NCI-H1105 treated with DMSO at 0.1 percent for 48 hours (cell line): Measurements from ENCODE around the gene PSENEN.
"Not testable (repeated sequence)": the region's sequence is repeated elsewhere in the genome, so short reads cannot be mapped to it uniquely, and the experiment has no call there.

Experiments
- DNase-seq: peaks from one replicate; lab custom pipeline; 2025; lab: John Stamatoyannopoulos, UW

Gene PSENEN

DNA sequence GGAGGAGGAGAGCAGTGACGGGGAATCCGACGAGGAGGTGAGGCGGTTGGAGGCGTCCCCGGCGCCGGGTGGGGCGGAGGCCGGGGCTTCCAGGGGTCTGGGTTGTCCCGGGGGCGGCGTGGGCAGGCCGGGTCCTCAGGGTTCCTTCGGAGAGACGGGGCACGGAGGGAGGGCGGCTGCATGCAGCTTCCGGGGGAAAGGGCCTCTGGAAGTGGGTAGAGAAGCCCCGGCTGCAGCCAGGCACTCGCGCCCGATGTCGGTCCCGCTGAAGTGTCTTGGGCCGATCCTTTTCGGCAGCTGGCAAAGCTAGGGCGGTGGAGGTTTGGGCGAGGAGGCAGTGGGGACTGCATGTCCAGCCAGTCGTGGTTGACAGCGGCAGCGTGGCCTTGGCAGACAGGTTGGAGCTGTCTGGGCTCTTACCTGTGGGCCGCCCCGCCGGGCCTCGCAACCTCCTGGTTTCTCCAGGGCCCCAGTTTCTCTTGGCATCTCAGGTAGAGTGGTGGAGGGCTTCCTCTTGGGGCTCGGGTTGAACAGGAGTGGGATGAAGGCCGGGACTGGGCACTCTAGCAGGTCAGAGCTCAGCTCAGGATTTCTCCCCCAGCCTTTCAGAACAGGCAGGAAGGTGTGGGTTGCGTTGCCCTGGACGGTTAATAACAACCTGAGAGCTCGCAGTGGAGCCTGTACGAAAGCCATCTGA lies 27.0 kb upstream of the PSENEN start:
- no peak for DNase-seq

DNA sequence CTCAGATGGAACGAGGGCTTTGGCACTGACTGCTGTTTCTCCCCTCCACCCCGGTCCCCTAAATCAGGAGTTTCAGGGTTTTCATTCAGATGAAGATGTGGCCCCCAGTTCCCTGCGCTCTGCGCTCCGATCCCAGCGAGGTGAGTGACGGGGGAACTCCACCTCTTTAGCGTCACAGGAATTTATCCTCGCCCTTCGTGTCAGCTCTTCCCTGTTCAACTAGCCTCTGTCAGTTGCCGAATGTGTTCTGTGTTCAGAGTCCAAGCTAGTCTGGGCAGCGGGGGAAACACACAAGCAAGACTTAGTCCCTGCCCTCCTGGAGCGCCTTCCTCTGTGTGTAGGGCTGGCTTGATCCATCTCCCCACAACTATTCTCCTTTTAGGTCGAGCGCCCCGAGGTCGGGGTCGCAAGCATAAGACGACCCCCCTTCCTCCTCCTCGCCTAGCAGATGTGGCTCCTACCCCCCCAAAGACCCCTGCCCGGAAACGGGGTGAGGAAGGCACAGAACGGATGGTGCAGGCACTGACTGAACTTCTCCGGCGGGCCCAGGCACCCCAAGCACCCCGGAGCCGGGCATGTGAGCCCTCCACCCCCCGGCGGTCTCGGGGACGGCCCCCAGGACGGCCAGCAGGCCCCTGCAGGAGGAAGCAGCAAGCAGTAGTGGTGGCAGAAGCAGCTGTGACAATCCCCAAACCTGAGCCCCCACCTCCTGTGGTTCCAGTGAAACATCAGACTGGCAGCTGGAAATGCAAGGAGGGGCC lies 25.9 kb upstream of the PSENEN start:
- no peak for DNase-seq

DNA sequence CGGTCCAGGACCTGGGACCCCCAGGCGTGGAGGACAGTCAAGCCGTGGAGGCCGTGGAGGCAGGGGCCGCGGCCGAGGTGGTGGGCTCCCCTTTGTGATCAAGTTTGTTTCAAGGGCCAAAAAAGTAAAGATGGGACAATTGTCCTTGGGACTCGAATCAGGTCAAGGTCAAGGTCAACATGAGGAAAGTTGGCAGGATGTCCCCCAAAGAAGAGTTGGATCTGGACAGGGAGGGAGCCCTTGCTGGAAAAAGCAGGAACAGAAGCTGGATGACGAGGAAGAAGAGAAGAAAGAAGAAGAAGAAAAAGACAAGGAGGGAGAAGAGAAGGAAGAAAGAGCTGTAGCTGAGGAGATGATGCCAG lies 25.3 kb upstream of the PSENEN start:
- DNase-seq = no peak

- no peak for DNase-seq
Observed at GRCh38 chr19:35720648-35721047, 24.8 kb upstream of the PSENEN start.

DNA sequence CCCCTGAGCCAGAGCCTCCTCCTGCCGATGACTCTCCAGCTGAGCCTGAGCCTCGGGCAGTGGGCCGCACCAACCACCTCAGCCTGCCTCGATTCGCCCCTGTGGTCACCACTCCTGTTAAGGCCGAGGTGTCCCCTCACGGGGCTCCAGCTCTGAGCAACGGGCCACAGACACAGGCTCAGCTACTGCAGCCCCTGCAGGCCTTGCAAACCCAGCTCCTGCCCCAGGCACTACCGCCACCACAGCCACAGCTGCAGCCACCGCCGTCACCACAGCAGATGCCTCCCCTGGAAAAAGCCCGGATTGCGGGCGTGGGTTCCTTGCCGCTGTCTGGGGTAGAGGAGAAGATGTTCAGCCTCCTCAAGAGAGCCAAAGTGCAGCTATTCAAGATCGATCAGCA lies 24.1 kb upstream of the PSENEN start:
- DNase-seq = no peak

- no peak for DNase-seq
Observed at GRCh38 chr19:35722461-35722860, 23.0 kb upstream of the PSENEN start.

DNA sequence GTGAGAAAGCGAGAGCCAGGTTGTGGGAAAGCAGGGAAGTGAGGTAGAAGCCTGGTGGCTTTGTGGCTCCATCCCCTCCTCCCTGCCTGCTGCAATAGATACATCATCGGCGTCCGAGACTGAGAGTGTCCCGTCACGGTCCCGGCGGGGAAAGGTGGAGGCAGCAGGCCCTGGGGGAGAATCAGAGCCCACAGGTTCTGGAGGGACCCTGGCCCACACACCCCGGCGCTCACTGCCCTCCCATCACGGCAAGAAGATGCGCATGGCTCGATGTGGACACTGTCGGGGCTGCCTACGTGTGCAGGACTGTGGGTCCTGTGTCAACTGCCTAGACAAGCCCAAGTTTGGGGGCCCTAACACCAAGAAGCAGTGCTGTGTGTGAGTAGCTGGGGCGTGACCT lies 22.6 kb upstream of the PSENEN start:
- no peak for DNase-seq

GRCh38 chr19:35723671-35724070 lies 21.8 kb upstream of the PSENEN start:
- no peak for DNase-seq

GRCh38 chr19:35724132-35724531 lies 21.3 kb upstream of the PSENEN start:
- not testable (repeated sequence) for DNase-seq

DNA sequence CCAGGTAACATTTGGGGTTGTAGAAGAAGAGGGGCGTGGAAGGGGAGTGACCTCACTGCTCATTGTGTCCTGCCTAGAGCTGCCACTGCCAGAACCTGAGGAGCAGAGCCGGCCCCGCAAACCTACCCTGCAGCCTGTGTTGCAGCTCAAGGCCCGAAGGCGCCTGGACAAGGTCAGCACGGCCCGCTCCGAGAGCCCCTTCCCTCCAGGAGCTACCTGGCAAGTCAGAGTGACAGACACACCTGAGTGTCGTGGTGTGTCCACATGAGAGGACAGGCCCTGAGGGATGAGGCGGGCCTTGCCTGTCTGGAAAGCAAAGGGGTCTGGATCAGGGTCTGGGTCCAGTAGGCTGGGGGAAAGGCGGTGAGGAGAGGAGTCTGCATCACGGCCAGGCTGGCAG lies 20.9 kb upstream of the PSENEN start:
- DNase-seq = no peak

DNA sequence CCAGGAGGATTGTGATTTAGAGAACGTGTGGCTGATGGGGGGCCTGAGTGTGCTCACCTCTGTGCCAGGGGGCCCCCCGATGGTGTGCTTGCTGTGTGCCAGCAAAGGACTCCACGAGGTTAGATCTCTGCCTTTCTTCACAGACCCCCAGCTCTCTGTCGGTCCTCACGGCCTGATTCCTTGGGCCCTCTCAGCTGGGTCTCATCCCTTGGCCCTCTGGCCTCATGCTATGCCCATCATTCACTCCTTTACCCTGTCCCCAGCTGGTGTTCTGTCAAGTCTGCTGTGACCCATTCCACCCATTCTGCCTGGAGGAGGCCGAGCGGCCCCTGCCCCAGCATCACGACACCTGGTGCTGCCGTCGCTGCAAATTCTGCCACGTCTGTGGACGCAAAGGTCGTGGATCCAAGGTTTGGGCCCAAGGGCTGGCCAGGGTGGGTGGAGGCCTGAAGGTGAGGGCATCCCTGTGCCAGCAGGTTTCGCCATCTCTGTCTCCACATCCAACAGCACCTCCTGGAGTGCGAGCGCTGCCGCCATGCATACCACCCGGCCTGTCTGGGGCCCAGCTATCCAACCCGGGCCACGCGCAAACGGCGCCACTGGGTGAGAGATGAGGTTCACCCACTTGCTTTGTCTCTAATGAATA lies 20.1 kb upstream of the PSENEN start:
- no peak for DNase-seq

GRCh38 chr19:35727053-35727955 lies 18.1 kb upstream of the PSENEN start:
- DNase-seq = no peak

GRCh38 chr19:35727956-35728706 lies 17.3 kb upstream of the PSENEN start:
- no peak for DNase-seq

GRCh38 chr19:35729021-35729420 lies 16.4 kb upstream of the PSENEN start:
- no peak for DNase-seq

DNA sequence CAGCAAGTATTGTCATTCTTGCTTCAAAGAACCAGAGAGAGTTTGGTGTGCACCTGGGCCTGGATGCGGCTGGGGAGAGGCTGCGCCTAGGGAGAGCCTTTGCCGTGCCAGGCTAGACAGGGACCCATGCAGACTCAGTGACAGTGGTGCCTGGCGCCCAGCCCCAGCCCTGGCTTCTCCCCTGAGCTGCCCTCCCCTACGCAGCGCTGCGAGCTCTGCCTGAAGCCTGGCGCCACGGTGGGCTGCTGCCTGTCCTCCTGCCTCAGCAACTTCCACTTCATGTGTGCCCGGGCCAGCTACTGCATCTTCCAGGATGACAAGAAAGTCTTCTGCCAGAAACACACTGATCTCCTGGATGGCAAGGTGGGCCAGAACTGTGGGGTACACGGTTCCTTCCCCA lies 15.7 kb upstream of the PSENEN start:
- no peak for DNase-seq

- no peak for DNase-seq
Observed at GRCh38 chr19:35730326-35730725, 15.1 kb upstream of the PSENEN start.

DNA sequence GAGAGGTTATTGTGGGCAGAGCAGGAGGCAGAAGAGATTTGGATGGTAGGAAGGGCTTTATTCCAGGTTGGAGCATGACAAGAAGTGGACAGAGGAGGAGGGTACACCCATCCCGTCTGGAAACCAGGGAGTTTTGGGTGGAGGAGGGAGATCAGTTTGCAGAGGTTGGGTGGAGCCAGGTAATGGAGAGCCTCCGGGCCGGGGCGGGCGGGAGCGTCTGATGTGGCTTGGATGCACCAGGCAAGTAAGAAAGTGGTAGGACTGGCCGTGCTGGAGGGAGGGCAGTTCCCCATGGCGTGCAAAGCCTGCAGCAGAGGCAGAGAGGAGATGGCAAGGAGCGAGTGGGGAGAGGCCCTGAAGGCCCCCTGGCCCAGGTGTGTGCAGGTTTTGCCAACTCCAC lies 14.1 kb upstream of the PSENEN start:
- no peak for DNase-seq

DNA sequence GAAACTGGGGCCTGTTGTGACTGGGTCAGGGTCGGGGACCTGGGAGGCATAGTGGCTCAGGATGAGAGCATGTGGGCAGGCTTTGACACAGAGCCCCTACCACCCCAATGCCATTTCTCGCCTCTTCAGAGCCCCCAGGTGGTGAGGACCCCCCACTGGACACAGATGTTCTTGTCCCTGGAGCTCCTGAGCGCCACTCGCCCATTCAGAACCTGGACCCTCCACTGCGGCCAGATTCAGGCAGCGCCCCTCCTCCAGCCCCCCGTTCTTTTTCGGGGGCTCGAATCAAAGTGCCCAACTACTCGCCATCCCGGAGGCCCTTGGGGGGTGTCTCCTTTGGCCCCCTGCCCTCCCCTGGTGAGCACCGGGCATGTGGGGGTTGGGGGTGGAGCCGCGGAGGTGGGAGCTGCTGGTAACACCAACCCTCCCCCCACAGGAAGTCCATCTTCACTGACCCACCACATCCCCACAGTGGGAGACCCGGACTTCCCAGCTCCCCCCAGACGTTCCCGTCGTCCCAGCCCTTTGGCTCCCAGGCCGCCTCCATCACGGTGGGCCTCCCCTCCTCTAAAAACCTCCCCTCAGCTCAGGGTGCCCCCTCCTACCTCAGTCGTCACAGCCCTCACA lies 13.6 kb upstream of the PSENEN start:
- DNase-seq = no peak

GRCh38 chr19:35732540-35733179 lies 12.8 kb upstream of the PSENEN start:
- no peak for DNase-seq
